Measurements from ENCODE around the gene TMEM131. TPM values are rescaled to one million over a fixed set of nuclear protein-coding genes. Genes with fewer than 3 reads are reported as not detected.

The TMEM131 gene
- total and polyA plus RNA-seq, 11 donors, result 9.3 to 38.3 (median 31.2) TPM

GRCh38 chr2:97785818-97786217 is 209.9 kb downstream of the TMEM131 start:
- H3K4me1 ChIP-seq, result peaks cover 0 to 9% (median 0%) of the 10 kb centered on the region in 12 donors
- WGBS, 4 donors, result 93 to 100% (median 95%) methylated on average over 2 of the region's 2 CpGs
- no peak for ATAC-seq
- intact Hi-C loops (cut with DNase I), result no loop called here
- no peak overlapping the region for H3K27ac ChIP-seq
- peaks cover 0 to 47% (median 20%) of the 10 kb centered on the region in 9 donors for H3K36me3 ChIP-seq
- H3K27me3 ChIP-seq, result no peaks in the 10 kb centered on the region
- H3K9me3 ChIP-seq, result no peaks in the 10 kb centered on the region
- TF ChIP-seq CTCF (IDR thresholded peaks at IDR 0.05) (no peak), POLR2A (IDR thresholded peaks at IDR 0.05) (no peak)
- DNase-seq, result no peak
- no peak overlapping the region for H3K4me3 ChIP-seq

- Histone ChIP-seq H3K4me1 (peaks cover 0 to 9% (median 0%) of the 10 kb centered on the region in 12 donors), H3K27ac (no peak overlapping the region), H3K4me3 (no peak overlapping the region), H3K36me3 (peaks cover 0 to 39% (median 13%) of the 10 kb centered on the region in 9 donors), H3K9me3 (no peaks in the 10 kb centered on the region), H3K27me3 (no peaks in the 10 kb centered on the region)
- intact Hi-C loops (cut with DNase I), result no loop called here
- no peak for ATAC-seq
- no peak for DNase-seq
- no peak for TF ChIP-seq POLR2A (IDR thresholded peaks at IDR 0.05)
Measured at GRCh38 chr2:97784953-97785352, 210.8 kb downstream of the TMEM131 start.

GRCh38 chr2:97781981-97782380 is 213.8 kb downstream of the TMEM131 start:
- DNase-seq (no peak), ATAC-seq (peak in 3 of 4 donors; percentile 61 to 90 (median 76))
- H3K27me3 ChIP-seq, result no peaks in the 10 kb centered on the region
- 69 to 73% (median 71%) methylated on average over 3 to 4 of the region's 4 CpGs for WGBS, 4 donors
- H3K36me3 ChIP-seq, result peaks cover 0 to 39% (median 10%) of the 10 kb centered on the region in 9 donors
- no peak for TF ChIP-seq CTCF (IDR thresholded peaks at IDR 0.05)
- TF ChIP-seq POLR2A (IDR thresholded peaks at IDR 0.05), result no peak
- H3K4me3 ChIP-seq, result no peak overlapping the region
- no peak overlapping the region for H3K27ac ChIP-seq
- intact Hi-C loops (cut with DNase I), result no loop called here
- peaks cover 0 to 9% (median 0%) of the 10 kb centered on the region in 12 donors for H3K4me1 ChIP-seq
- H3K9me3 ChIP-seq, result no peaks in the 10 kb centered on the region

- DNase-seq, result no peak
- Histone ChIP-seq H3K9me3 (no peaks in the 10 kb centered on the region), H3K27ac (no peak overlapping the region), H3K4me1 (peaks cover 0 to 9% (median 0%) of the 10 kb centered on the region in 12 donors), H3K36me3 (peaks cover 0 to 45% (median 21%) of the 10 kb centered on the region in 9 donors), H3K27me3 (no peaks in the 10 kb centered on the region), H3K4me3 (no peak overlapping the region)
- 63 to 85% (median 73%) methylated on average over 4 of the region's 4 CpGs for WGBS, 4 donors
- no peak for ATAC-seq
- intact Hi-C loops (cut with DNase I), result no loop called here
- TF ChIP-seq CTCF (IDR thresholded peaks at IDR 0.05), result no peak
- no peak for TF ChIP-seq POLR2A (IDR thresholded peaks at IDR 0.05)
Measured at GRCh38 chr2:97779141-97779540, 216.6 kb downstream of the TMEM131 start.

GRCh38 chr2:97775074-97775473 is 220.7 kb downstream of the TMEM131 start:
- ATAC-seq (peak in 3 of 4 donors; percentile 16 to 34 (median 17)), DNase-seq (no peak)
- no peak overlapping the region for H3K4me3 ChIP-seq
- peaks cover 0 to 74% (median 56%) of the 10 kb centered on the region in 9 donors for H3K36me3 ChIP-seq
- intact Hi-C loops (cut with DNase I), result no loop called here
- no peaks in the 10 kb centered on the region for H3K9me3 ChIP-seq
- no peaks in the 10 kb centered on the region for H3K27me3 ChIP-seq
- H3K4me1 ChIP-seq, result peaks cover 0 to 3% (median 0%) of the 10 kb centered on the region in 12 donors
- WGBS, 4 donors, result 72 to 78% (median 75%) methylated on average over 11 of the region's 11 CpGs
- no peak for TF ChIP-seq CTCF (IDR thresholded peaks at IDR 0.05)
- no peak for TF ChIP-seq POLR2A (IDR thresholded peaks at IDR 0.05)
- H3K27ac ChIP-seq, result no peak overlapping the region

Measured in heart left ventricle (tissue), 16 donors.